Measurements from ENCODE around the gene DTX3.

The DTX3 gene

GRCh38 chr12:57620245-57620935 lies 15.8 kb downstream of the DTX3 start:
- peak overlapping the region; percentile 81 for H3K4me3 Mint-ChIP-seq
- peaks cover 100% of the 10 kb centered on the region for H3K27me3 Mint-ChIP-seq (ENCODE audit: low read depth, poor library complexity)
- peaks cover 3% of the 10 kb centered on the region for H3K9me3 Mint-ChIP-seq
- peaks cover 28% of the 10 kb centered on the region for H3K36me3 Mint-ChIP-seq (ENCODE audit: low read depth)
- H3K4me1 Mint-ChIP-seq, result peaks cover 27% of the 10 kb centered on the region
- H3K27ac Mint-ChIP-seq, result no peak overlapping the region
- no peak for TF ChIP-seq CTCF (IDR thresholded peaks at IDR 0.05)
- DNase-seq, result no peak

- Mint-ChIP-seq H3K27me3 (ENCODE audit: low read depth, poor library complexity) (peaks cover 100% of the 10 kb centered on the region), H3K36me3 (ENCODE audit: low read depth) (peaks cover 22% of the 10 kb centered on the region), H3K9me3 (peaks cover 3% of the 10 kb centered on the region), H3K27ac (no peak overlapping the region), H3K4me1 (peaks cover 31% of the 10 kb centered on the region), H3K4me3 (peak overlapping the region; percentile 81)
- DNase-seq, result peak; percentile 37
- no peak for TF ChIP-seq CTCF (IDR thresholded peaks at IDR 0.05)
Observed at GRCh38 chr12:57620936-57621496, 16.4 kb downstream of the DTX3 start.

GRCh38 chr12:57621497-57622292 lies 17.1 kb downstream of the DTX3 start:
- peak; percentile 94 for TF ChIP-seq CTCF (IDR thresholded peaks at IDR 0.05)
- Mint-ChIP-seq H3K4me1 (peaks cover 38% of the 10 kb centered on the region), H3K9me3 (peaks cover 3% of the 10 kb centered on the region), H3K4me3 (peak overlapping the region; percentile 81), H3K27me3 (ENCODE audit: low read depth, poor library complexity) (peaks cover 100% of the 10 kb centered on the region), H3K36me3 (ENCODE audit: low read depth) (peaks cover 15% of the 10 kb centered on the region), H3K27ac (no peak overlapping the region)
- peak; percentile 90 for DNase-seq

GRCh38 chr12:57622293-57623245 lies 17.9 kb downstream of the DTX3 start:
- H3K27me3 Mint-ChIP-seq (ENCODE audit: low read depth, poor library complexity), result peaks cover 100% of the 10 kb centered on the region
- H3K36me3 Mint-ChIP-seq (ENCODE audit: low read depth), result peaks cover 6% of the 10 kb centered on the region
- H3K4me3 Mint-ChIP-seq, result peak overlapping the region; percentile 81
- no peak overlapping the region for H3K27ac Mint-ChIP-seq
- TF ChIP-seq CTCF (IDR thresholded peaks at IDR 0.05), result no peak
- H3K4me1 Mint-ChIP-seq, result peaks cover 42% of the 10 kb centered on the region
- DNase-seq, result no peak
- peaks cover 3% of the 10 kb centered on the region for H3K9me3 Mint-ChIP-seq

- no peak overlapping the region for H3K27ac Mint-ChIP-seq
- H3K9me3 Mint-ChIP-seq, result peaks cover 3% of the 10 kb centered on the region
- H3K4me1 Mint-ChIP-seq, result peaks cover 48% of the 10 kb centered on the region
- DNase-seq, result no peak
- H3K27me3 Mint-ChIP-seq (ENCODE audit: low read depth, poor library complexity), result peaks cover 100% of the 10 kb centered on the region
- no peak for TF ChIP-seq CTCF (IDR thresholded peaks at IDR 0.05)
- no peaks in the 10 kb centered on the region for H3K36me3 Mint-ChIP-seq (ENCODE audit: low read depth)
- no peak overlapping the region for H3K4me3 Mint-ChIP-seq
Observed at GRCh38 chr12:57623385-57623784, 18.8 kb downstream of the DTX3 start.

All from nephron progenitor cell (in vitro differentiated cells).